Kidney (tissue), 14 donors: ENCODE measurements around the gene POGLUT3. TPM values are rescaled to one million over a fixed set of nuclear protein-coding genes. Genes with fewer than 3 reads are reported as not detected.

ENCODE experiments used
- DNase-seq, 5 donors: peaks; one replicate each; pipeline ENCODE4 v3.0.0-alpha.2; 2013 to 2020
- FAIRE-seq: peaks from 2 replicates; lab custom pipeline; 2012; peaks lifted over from hg19 to GRCh38; lab: Jason Lieb, UNC
- H3K27ac ChIP-seq, 2 donors: one replicate each; pipeline ENCODE4 v1.7.0; 2013; ENCODE audit warnings: low read depth in 2 of 2, low read length in 2 of 2, inconsistent platforms in 1 of 2
- H3K27me3 ChIP-seq: one replicate; pipeline ENCODE4 v1.7.1; 2013; ENCODE audit warnings: low read length, inconsistent platforms; ENCODE audit not compliant: control insufficient read depth, insufficient read depth
- H3K36me3 ChIP-seq, 3 donors: one replicate each; pipeline versions ENCODE4 v1.7.0 to v1.7.1; 2013; ENCODE audit warnings: low read length in 3 of 3, control low read depth in 1 of 3, inconsistent platforms in 1 of 3; ENCODE audit not compliant: insufficient read depth in 3 of 3, control insufficient read depth in 2 of 3
- H3K4me1 ChIP-seq, 3 donors: one replicate each; pipeline versions ENCODE4 v1.7.0 to v1.7.1; 2013; ENCODE audit warnings: low read length in 3 of 3, inconsistent platforms in 1 of 3, low read depth in 1 of 3; ENCODE audit not compliant: control insufficient read depth in 2 of 3, insufficient read depth in 2 of 3
- H3K4me3 ChIP-seq, 3 donors: one replicate each; pipeline versions ENCODE4 v1.7.0 to v1.8.1; 2013; ENCODE audit warnings: low read length in 3 of 3, control low read depth in 1 of 3, inconsistent platforms in 1 of 3
- H3K9ac ChIP-seq, 3 donors: one replicate each; pipeline versions ENCODE4 v1.7.0 to v1.7.1; 2013; ENCODE audit warnings: low read length in 3 of 3, control low read depth in 1 of 3, inconsistent platforms in 1 of 3
- H3K9me3 ChIP-seq, 3 donors: one replicate each; pipeline versions ENCODE4 v1.7.0 to v1.7.1; 2013; ENCODE audit warnings: low read length in 3 of 3, control low read depth in 1 of 3, inconsistent platforms in 1 of 3; ENCODE audit not compliant: control insufficient read depth in 2 of 3, insufficient read depth in 1 of 3
- CTCF ChIP-seq: IDR thresholded peaks from 3 replicates; pipeline ENCODE4 v1.5.1; 2012; ENCODE audit warnings: mild to moderate bottlenecking, moderate library complexity, borderline replicate concordance; ENCODE audit not compliant: insufficient read depth; ENCODE audit errors: extremely low read depth
- intact Hi-C: fragments of 100-400 bp; cut with DNase I; formaldehyde crosslinking; loops from one replicate; pipeline ENCODE4 v1.11.1; 2022
- polyA plus RNA-seq: library from polyadenylated mRNA; stranded (reverse); fragments of 350-450 nt; fragmentation: Illumina TruSeq; extraction: RNeasy Lipid Tissue Mini Kit (QIAGEN cat#74804); gene quantifications from one replicate; pipeline ENCODE4 v1.2.3, GENCODE V29; 2014; ENCODE audit warnings: low read depth, low replicate concordance; ENCODE audit not compliant: insufficient read depth
- total RNA-seq: library from RNA; stranded (reverse); fragmentation: NEBNext Ultra II Directional; extraction: Animal tissue kit (Norgen Biotek cat#: 25700); gene quantifications from one replicate; pipeline ENCODE4 v1.2.1, GENCODE V29; 2021
- donor health status: control.
- donor health status: control.
- donor health status: control.
- donor health status: control.
- donor health status: control.
- donor health status: DM: yes; HTN: yes; CAD: no.
- donor health status: Normal renal cell carcinoma (clear cell type).

Gene POGLUT3
- total and polyA plus RNA-seq, 2 donors from 2014 or later: 13.6 to 22.0 TPM

GRCh38 chr11:108527382-108527781, 29.2 kb upstream of the POGLUT3 start:
- intact Hi-C loops: no loop called here
- FAIRE-seq (no peak), DNase-seq (no peak)
- H3K4me1 ChIP-seq: no peaks in the 10 kb centered on the region
- H3K36me3 ChIP-seq: no peaks in the 10 kb centered on the region
- no peak overlapping the region for H3K27ac ChIP-seq
- H3K9me3 ChIP-seq: no peaks in the 10 kb centered on the region
- H3K9ac ChIP-seq: no peak overlapping the region
- H3K27me3 ChIP-seq: no peaks in the 10 kb centered on the region
- H3K4me3 ChIP-seq: no peak overlapping the region
- TF ChIP-seq CTCF: no peak

DNA sequence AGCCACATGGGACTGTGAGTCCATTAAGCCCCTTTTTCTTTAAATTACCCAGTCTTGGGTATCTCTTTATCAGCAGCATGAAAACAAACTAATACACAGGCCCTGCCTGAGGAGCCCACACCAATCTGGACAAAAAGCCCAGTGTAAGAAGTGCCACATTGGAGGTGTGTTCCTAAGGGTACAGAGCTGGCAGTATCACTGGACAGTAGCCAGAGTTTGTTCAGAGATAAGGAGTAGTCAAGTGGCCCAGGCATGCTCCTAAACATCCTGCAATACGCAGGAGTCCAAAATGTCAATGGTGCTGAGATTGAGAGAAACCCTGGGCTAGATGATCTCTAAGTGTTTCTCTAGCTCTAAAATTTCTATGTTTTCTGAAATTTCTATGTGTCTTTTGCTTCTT, 27.0 kb upstream of the POGLUT3 start:
- no peak for FAIRE-seq
- TF ChIP-seq CTCF: no peak
- intact Hi-C loops: no loop called here
- no peak overlapping the region for H3K9ac ChIP-seq
- no peaks in the 10 kb centered on the region for H3K27me3 ChIP-seq
- no peaks in the 10 kb centered on the region for H3K4me1 ChIP-seq
- H3K9me3 ChIP-seq: no peaks in the 10 kb centered on the region
- H3K36me3 ChIP-seq: no peaks in the 10 kb centered on the region
- DNase-seq: no peak
- H3K27ac ChIP-seq: no peak overlapping the region
- H3K4me3 ChIP-seq: no peak overlapping the region

DNA sequence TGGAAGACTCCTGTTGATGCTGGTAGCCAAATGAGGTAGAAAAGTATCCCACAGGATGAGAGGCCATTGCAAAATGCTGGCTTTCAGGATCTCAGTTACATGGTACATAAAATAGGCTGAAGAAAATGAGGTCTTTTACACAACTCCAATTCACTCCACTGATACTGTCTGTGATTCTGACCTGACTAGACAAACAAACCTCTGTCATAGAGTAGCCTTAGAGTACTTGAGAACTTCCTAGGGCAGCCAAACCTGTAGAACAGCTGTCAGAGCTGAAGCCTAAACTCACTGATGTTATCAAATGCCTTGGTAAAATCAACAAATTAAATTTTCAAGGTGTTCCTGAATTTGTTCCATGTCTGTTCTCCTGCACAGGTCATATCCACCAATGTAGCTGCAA, 26.2 kb upstream of the POGLUT3 start:
- intact Hi-C loops: no loop called here
- H3K36me3 ChIP-seq: no peaks in the 10 kb centered on the region
- no peak for FAIRE-seq

More for the DNA sequence above, 26.2 kb upstream of the POGLUT3 start:
- no peak for TF ChIP-seq CTCF
- DNase-seq: no peak
- H3K9me3 ChIP-seq: no peaks in the 10 kb centered on the region
- no peaks in the 10 kb centered on the region for H3K27me3 ChIP-seq
- H3K4me3 ChIP-seq: no peak overlapping the region
- H3K27ac ChIP-seq: no peak overlapping the region
- no peaks in the 10 kb centered on the region for H3K4me1 ChIP-seq
- H3K9ac ChIP-seq: no peak overlapping the region
